ENCODE measurements around the gene MAN2A1. TPM values are rescaled to one million over a fixed set of nuclear protein-coding genes. Genes with fewer than 3 reads are reported as not detected.

The MAN2A1 gene
- total RNA-seq, 1 experiment from 2014 or later = 21.8 TPM

- ChIA-PET CTCF (no interaction called here), POLR2A (ENCODE audit: unreplicated experiment) (no interaction called here)
- H3K4me1 ChIP-seq (ENCODE audit: insufficient read depth, low read length) = no peaks in the 10 kb centered on the region
- no peak overlapping the region for H3K9ac ChIP-seq (ENCODE audit: low read length)
- intact Hi-C loops (cut with micrococcal nuclease) = no loop called here
- DNase-seq (no peak), ATAC-seq (no peak)
- no peaks in the 10 kb centered on the region for H3K9me3 ChIP-seq (ENCODE audit: low read length)
- H3K36me3 ChIP-seq (ENCODE audit: low read depth, low read length) = no peaks in the 10 kb centered on the region
- BruUV-seq (replicated peaks) = no TSS peak
- H4K20me1 ChIP-seq (ENCODE audit: low read length) = no peaks in the 10 kb centered on the region
- no peak overlapping the region for H3K4me3 ChIP-seq (ENCODE audit: low read length)
- no peaks in the 10 kb centered on the region for H3F3A ChIP-seq (ENCODE audit: low read length, unreplicated experiment)
- no peak for TF ChIP-seq EZH2 (IDR thresholded peaks at IDR 0.05; ENCODE audit: low read length, unreplicated experiment)
- no peak for TF ChIP-seq EZH2phosphoT487 (IDR thresholded peaks at IDR 0.05; ENCODE audit: borderline replicate concordance, low read length)
- TF ChIP-seq CTCF (conservative IDR thresholded peaks at IDR 0.05; ENCODE audit: low read depth, low read length) = no peak
- H3K79me2 ChIP-seq (ENCODE audit: low read length) = no peaks in the 10 kb centered on the region
- no peak overlapping the region for H3K4me2 ChIP-seq (ENCODE audit: low read length)
- H3K9me2 ChIP-seq (replicated peaks; ENCODE audit: low read length) = no peaks in the 10 kb centered on the region
- H2AFZ ChIP-seq (ENCODE audit: low read length) = no peak overlapping the region
- no peaks in the 10 kb centered on the region for H3K27me3 ChIP-seq (ENCODE audit: low read length)
- H3K27ac ChIP-seq (ENCODE audit: low read length) = no peak overlapping the region
Observed at GRCh38 chr5:109916481-109917153, 226.9 kb downstream of the MAN2A1 start.
